ENCODE results near the gene PRKCB. TPM values are rescaled to one million over a fixed set of nuclear protein-coding genes. Genes with fewer than 3 reads are reported as not detected.

Gene PRKCB
- polyA plus RNA-seq, 2 of the 4 experiments (the other 2 are of a cell fraction): 0.09 to 0.22 TPM

- no peak for FAIRE-seq
- no peaks in the 10 kb centered on the region for H3K4me1 ChIP-seq
- TF ChIP-seq FOSL2 (IDR thresholded peaks at IDR 0.05) (no peak), FOSL2 (CRISPR knock-in tag; IDR thresholded peaks at IDR 0.05) (no peak), RCOR1 (IDR thresholded peaks at IDR 0.05; ENCODE audit: low read depth, low read length) (no peak), KDM5A (IDR thresholded peaks at IDR 0.05) (no peak), NPAS2 (CRISPR knock-in tag; IDR thresholded peaks at IDR 0.05; ENCODE audit: borderline replicate concordance) (no peak), RARB (CRISPR knock-in tag; IDR thresholded peaks at IDR 0.05) (no peak), E2F6 (IDR thresholded peaks at IDR 0.05; ENCODE audit: borderline replicate concordance, low read depth) (no peak), ZFP36 (IDR thresholded peaks at IDR 0.05; ENCODE audit: borderline replicate concordance, partially characterized antibody) (no peak), GATA3 (IDR thresholded peaks at IDR 0.05; ENCODE audit: borderline replicate concordance) (no peak)
- no peaks in the 10 kb centered on the region for H3K9me3 ChIP-seq
- H3K4me2 ChIP-seq: no peak overlapping the region
- H3K27ac ChIP-seq: no peak overlapping the region
- ChIA-PET POLR2A (no interaction called here), CTCF (interaction anchor here (0.8 to 2.4 kb wide), 3 partner anchors 23 to 184 kb away, joined by 3 to 7 read pairs (median 3); no protein-coding TSS in a partner anchor)
- no peak overlapping the region for H3K4me3 ChIP-seq
- 8% methylated on average over 6 of the region's 6 CpGs for WGBS (ENCODE audit: missing lambda C conversion rate)
- ATAC-seq: no peak
- DNase-seq (ENCODE audit: low read depth in 1 of 2, low spot score in 1 of 2): no peak
Observed at GRCh38 chr16:24069036-24069590, 233.3 kb downstream of the PRKCB start.

- TF ChIP-seq BHLHE40 (IDR thresholded peaks at IDR 0.05; ENCODE audit: low read depth, low read length) (no peak), CTCF (IDR thresholded peaks at IDR 0.05) (peak; percentile 40), TFCP2L1 (CRISPR knock-in tag; IDR thresholded peaks at IDR 0.05) (no peak), ZSCAN20 (CRISPR knock-in tag; IDR thresholded peaks at IDR 0.05) (no peak), SMC3 (IDR thresholded peaks at IDR 0.05) (peak; percentile 34; the same call in 1 of the 3 replicates), NFE2L2 (conservative IDR thresholded peaks at IDR 0.05; ENCODE audit: low read length) (no peak), ZNF302 (CRISPR knock-in tag; IDR thresholded peaks at IDR 0.05) (no peak), RAD21 (conservative IDR thresholded peaks at IDR 0.05 in 1 of 2, IDR thresholded peaks at IDR 0.05 in 1 of 2) (peak; percentile 37 to 56; a peak in 4 of 5 replicates), RCOR1 (IDR thresholded peaks at IDR 0.05; ENCODE audit: low read depth, low read length) (no peak), POLR2A (IDR thresholded peaks at IDR 0.05; ENCODE audit: low read length) (no peak), PBX3 (IDR thresholded peaks at IDR 0.05) (no peak)
- Histone ChIP-seq H3K4me3 (no peak overlapping the region), H3K27ac (no peak overlapping the region), H3K9me3 (no peaks in the 10 kb centered on the region), H3K4me1 (no peaks in the 10 kb centered on the region), H3K4me2 (no peak overlapping the region)
- ChIA-PET CTCF (interaction anchor here (0.6 to 2.9 kb wide), 21 partner anchors 9 to 456 kb away, joined by 3 to 23 read pairs (median 4); no protein-coding TSS in a partner anchor), POLR2A (interaction anchor here (0.6 to 1.1 kb wide), 2 partner anchors 167 to 203 kb away, joined by 3 to 4 read pairs; no protein-coding TSS in a partner anchor)
- FAIRE-seq: no peak
- DNase-seq (ENCODE audit: low read depth in 1 of 2, low spot score in 1 of 2): peak; percentile 51 to 65
- ATAC-seq: peak; percentile 80 to 92; a peak in 5 of 6 replicates
- WGBS (ENCODE audit: missing lambda C conversion rate): 0% methylated on average over 1 of the region's 1 CpG
Observed at GRCh38 chr16:24070851-24071250, 235.1 kb downstream of the PRKCB start.

- Histone ChIP-seq H3K4me2 (no peak overlapping the region), H3K27ac (no peak overlapping the region), H3K4me1 (no peaks in the 10 kb centered on the region), H3K9me3 (no peaks in the 10 kb centered on the region), H3K4me3 (no peak overlapping the region)
- 25% methylated on average over 8 of the region's 8 CpGs for WGBS (ENCODE audit: missing lambda C conversion rate)
- POLR2A ChIA-PET: no interaction called here
- no peak for TF ChIP-seq CHD4 (IDR thresholded peaks at IDR 0.05; ENCODE audit: borderline replicate concordance)
- no peak for TF ChIP-seq REST (IDR thresholded peaks at IDR 0.05)
- no peak for TF ChIP-seq EHF (CRISPR knock-in tag; IDR thresholded peaks at IDR 0.05)
- no peak for TF ChIP-seq EHMT2 (IDR thresholded peaks at IDR 0.05; ENCODE audit: low read depth)
- TF ChIP-seq HOXA7 (CRISPR knock-in tag; IDR thresholded peaks at IDR 0.05): no peak
- no peak for TF ChIP-seq FOXS1 (CRISPR knock-in tag; IDR thresholded peaks at IDR 0.05)
- TF ChIP-seq FOSB (CRISPR knock-in tag; IDR thresholded peaks at IDR 0.05): no peak
- TF ChIP-seq HDAC2 (IDR thresholded peaks at IDR 0.05): no peak
- TF ChIP-seq HEYL (CRISPR knock-in tag; IDR thresholded peaks at IDR 0.05): no peak
- no peak for FAIRE-seq
- ATAC-seq: no peak
- CTCF ChIA-PET: interaction anchor here (0.6 to 2.9 kb wide), 13 partner anchors 26 to 455 kb away, joined by 3 to 23 read pairs (median 4); no protein-coding TSS in a partner anchor
- DNase-seq (ENCODE audit: low read depth in 1 of 2, low spot score in 1 of 2): no peak
Observed at GRCh38 chr16:24071666-24072360, 236.0 kb downstream of the PRKCB start.

Measured in A549 (cell line).